Measurements from ENCODE around the gene TEP1.

DNA sequence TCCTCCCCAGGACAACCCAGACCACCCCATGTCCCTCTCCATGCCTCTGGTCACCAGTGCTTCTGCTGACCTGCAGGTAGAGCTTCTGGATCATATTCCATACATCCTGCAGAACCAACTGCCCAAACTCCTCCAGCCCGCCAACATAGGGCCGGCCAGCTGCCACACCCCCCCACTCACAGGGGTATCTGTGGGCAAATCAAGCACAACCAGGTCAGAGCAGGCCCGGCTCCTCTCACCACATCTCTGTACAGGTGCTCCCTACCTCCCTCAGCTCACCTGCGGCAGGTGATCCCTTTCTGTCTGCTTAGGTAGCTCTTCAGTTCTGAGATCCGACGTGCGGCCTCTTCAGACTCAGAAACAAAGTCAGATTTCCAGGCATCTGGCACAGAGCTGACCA lies 29.0 kb downstream of the TEP1 start:
- TF ChIP-seq CTCF (IDR thresholded peaks at IDR 0.05) (no peak), POLR2AphosphoS5 (IDR thresholded peaks at IDR 0.05) (no peak), POLR2A (IDR thresholded peaks at IDR 0.05; ENCODE audit: low read depth) (no peak)

Data from esophagus muscularis mucosa (tissue), 3 donors.